Activated T-helper 1 cell treated with anti-CD3 and anti-CD28 coated beads, Interleukin-12 subunit alpha, Interleukin-12 subunit beta, Interleukin-2, Interleukin-4 antibody, amounts not matched to agents 30 ng/mL and 10 ng/mL and 1 ng/mL, durations not matched to agents 14 hours and 24 hours and 36 hours (primary cell): ENCODE results near the gene TRIM45. TPM values are rescaled to one million over a fixed set of nuclear protein-coding genes. Genes with fewer than 3 reads are reported as not detected.
"Not testable (repeated sequence)": the region's sequence is repeated elsewhere in the genome, so short reads cannot be mapped to it uniquely, and the experiment has no call there.

Source experiments
- DNase-seq: peaks from one replicate; pipeline ENCODE4 v3.0.0; 2021; ENCODE audit warnings: low spot score
- H3K27ac Mint-ChIP-seq: one replicate; pipeline ENCODE4 v1.8.0; 2021; ENCODE audit warnings: mild to moderate bottlenecking, mixed read lengths
- H3K27me3 Mint-ChIP-seq: one replicate; pipeline ENCODE4 v1.8.0; 2022; ENCODE audit warnings: mild to moderate bottlenecking, moderate library complexity, mixed read lengths; ENCODE audit not compliant: insufficient read depth
- H3K36me3 Mint-ChIP-seq: one replicate; pipeline ENCODE4 v1.8.0; 2021; ENCODE audit warnings: low read depth, mixed read lengths
- H3K4me1 Mint-ChIP-seq: one replicate; pipeline ENCODE4 v1.8.0; 2021; ENCODE audit warnings: low read depth, mixed read lengths
- H3K4me3 Mint-ChIP-seq: one replicate; pipeline ENCODE4 v1.8.0; 2021; ENCODE audit warnings: mild to moderate bottlenecking, moderate library complexity, mixed read lengths
- H3K9me3 Mint-ChIP-seq: one replicate; pipeline ENCODE4 v1.8.0; 2021; ENCODE audit warnings: mixed read lengths
- intact Hi-C: fragments of 100-400 bp; cut with micrococcal nuclease; formaldehyde crosslinking; loops from one replicate; pipeline ENCODE4 v1.15.1; 2024
- total RNA-seq: library from RNA; stranded (reverse); gene quantifications from 2 replicates; pipeline ENCODE4 v1.2.3, GENCODE V29; 2022

TRIM45 gene
- total RNA-seq, 1 donor from 2014 or later, result 1.1 TPM

DNA sequence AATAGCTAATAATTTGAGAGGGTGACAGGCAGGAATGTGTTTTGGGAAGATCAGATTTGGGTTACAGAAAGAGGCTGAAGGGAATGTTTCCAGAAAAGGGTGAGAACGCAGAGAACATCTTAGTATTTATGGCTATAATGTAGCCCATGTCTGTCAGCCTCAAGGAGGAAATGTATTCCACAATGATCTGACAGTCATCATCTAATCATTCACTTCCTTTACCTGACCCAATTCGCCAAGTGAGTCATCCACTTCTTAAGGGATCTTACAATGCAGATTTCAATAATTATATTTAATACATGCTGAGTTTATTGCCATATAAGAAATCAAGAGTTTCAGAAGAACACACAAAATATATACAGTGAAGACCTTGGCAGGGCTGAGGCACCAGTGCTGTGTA is 10.8 kb downstream of the TRIM45 start:
- H3K9me3 Mint-ChIP-seq, result no peaks in the 10 kb centered on the region
- H3K4me3 Mint-ChIP-seq, result no peak overlapping the region
- no peak overlapping the region for H3K27ac Mint-ChIP-seq
- DNase-seq, result no peak
- H3K27me3 Mint-ChIP-seq, result no peaks in the 10 kb centered on the region
- peaks cover 12% of the 10 kb centered on the region for H3K4me1 Mint-ChIP-seq
- intact Hi-C loops, result no loop called here
- peaks cover 25% of the 10 kb centered on the region for H3K36me3 Mint-ChIP-seq

DNA sequence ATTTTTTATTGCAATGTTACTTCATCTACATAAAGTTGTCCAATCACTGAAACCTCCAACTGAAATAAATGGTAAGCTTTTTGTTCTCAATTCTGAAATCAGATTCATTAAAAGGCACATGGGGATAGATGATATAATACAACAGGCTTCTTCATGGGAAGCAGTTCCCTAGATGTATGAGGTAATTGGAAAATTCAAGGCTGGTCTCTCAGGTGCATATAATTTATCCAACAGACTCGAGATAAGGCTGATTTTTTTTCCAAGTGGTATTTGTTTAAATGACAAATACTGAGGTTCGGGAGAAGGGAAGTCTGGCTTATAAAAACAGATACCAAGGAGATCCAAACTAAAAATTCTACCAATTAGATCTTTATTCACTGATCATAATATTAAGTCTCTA is 14.2 kb downstream of the TRIM45 start:
- Mint-ChIP-seq H3K9me3 (no peaks in the 10 kb centered on the region), H3K4me1 (peaks cover 12% of the 10 kb centered on the region), H3K36me3 (peaks cover 44% of the 10 kb centered on the region), H3K4me3 (no peak overlapping the region), H3K27me3 (no peaks in the 10 kb centered on the region), H3K27ac (no peak overlapping the region)
- no peak for DNase-seq
- intact Hi-C loops, result no loop called here

DNA sequence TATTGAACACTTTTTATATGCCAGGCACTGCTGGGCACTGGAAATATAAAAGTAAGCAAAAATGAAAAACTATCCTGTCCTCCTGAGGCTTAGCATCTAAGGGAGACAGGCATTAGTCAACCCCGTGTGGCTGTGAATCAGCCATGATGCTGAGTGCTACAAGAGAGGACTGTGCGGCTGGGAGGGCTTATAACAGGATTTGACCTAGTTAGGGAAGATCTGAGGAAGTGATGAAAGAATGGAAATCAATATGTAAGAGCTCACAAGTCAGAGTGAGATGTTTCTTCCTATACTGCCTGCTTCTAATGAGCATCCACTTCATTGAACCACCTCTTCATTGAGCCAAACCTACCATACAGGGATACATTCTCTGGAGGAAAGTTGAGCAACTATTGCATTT is 15.1 kb downstream of the TRIM45 start:
- Mint-ChIP-seq H3K36me3 (peaks cover 47% of the 10 kb centered on the region), H3K9me3 (no peaks in the 10 kb centered on the region), H3K4me3 (no peak overlapping the region), H3K4me1 (peaks cover 12% of the 10 kb centered on the region), H3K27ac (no peak overlapping the region), H3K27me3 (no peaks in the 10 kb centered on the region)
- no peak for DNase-seq
- intact Hi-C loops, result no loop called here

DNA sequence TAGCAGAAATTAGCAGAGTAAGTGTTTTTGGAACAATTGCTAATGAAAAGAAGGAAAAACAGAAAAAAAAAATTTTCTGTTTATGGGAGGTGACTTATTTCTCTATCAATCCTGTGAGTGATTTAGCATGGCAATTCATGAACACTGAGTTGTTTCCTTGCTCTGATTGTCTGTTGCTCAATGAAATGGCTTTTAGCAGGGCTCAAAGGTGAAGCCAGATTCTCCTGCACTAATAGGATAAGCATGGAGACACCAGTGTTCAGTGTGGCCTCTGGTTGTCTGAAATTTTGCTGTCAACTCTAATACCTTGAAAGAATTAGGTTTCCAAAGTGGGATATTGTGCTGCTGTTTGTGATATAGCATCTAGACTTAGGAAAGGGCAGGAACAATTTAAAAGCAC is 15.8 kb downstream of the TRIM45 start:
- no peaks in the 10 kb centered on the region for H3K27me3 Mint-ChIP-seq
- H3K27ac Mint-ChIP-seq, result no peak overlapping the region
- no peak for DNase-seq
- intact Hi-C loops, result no loop called here
- H3K9me3 Mint-ChIP-seq, result no peaks in the 10 kb centered on the region
- peaks cover 10% of the 10 kb centered on the region for H3K4me1 Mint-ChIP-seq
- H3K4me3 Mint-ChIP-seq, result no peak overlapping the region
- peaks cover 50% of the 10 kb centered on the region for H3K36me3 Mint-ChIP-seq

DNA sequence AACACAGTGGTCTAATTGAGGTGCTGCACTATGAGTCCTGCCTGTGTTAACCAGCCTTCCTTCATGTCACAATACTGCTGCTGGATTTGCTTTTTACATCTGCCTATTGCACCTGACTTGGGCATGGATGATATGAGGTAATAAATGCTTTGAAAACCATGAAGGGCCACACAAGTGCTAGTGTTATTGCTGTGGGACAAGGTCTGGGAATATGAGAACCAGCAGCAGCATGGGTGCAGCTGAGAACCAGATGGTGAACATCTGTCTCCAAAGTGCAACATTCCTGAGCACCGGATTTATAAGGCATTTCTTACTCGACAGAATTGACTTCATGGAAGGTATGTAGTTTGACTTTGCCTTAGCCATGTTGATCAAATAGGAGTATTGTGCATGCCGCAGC is 16.6 kb downstream of the TRIM45 start:
- Mint-ChIP-seq H3K27ac (no peak overlapping the region), H3K27me3 (no peaks in the 10 kb centered on the region), H3K9me3 (no peaks in the 10 kb centered on the region), H3K4me1 (peaks cover 5% of the 10 kb centered on the region), H3K36me3 (peaks cover 57% of the 10 kb centered on the region), H3K4me3 (no peak overlapping the region)
- intact Hi-C loops, result no loop called here
- no peak for DNase-seq

DNA sequence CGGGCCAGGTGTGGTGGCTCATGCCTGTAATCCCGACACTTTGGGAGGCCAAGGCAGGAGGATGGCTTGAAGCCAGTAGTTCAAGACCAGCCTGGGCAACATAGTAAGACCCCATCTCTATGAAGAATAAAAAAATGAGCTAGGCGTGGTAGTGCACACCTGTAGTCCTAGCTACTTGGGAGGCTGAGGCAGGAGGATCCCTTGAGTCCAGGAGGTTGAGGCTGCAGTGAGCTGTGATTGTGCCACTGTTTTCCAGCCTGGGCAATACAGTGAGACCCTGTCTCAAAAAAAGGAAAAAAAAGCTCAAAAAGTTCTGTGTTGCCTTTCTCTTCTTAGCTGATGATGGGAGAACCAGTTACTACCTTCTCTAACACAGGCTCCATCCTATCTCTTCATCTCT is 19.7 kb downstream of the TRIM45 start:
- H3K9me3 Mint-ChIP-seq, H3K4me3 Mint-ChIP-seq, intact Hi-C loops, H3K27ac Mint-ChIP-seq, H3K27me3 Mint-ChIP-seq, DNase-seq, H3K4me1 Mint-ChIP-seq: not testable (repeated sequence)
- H3K36me3 Mint-ChIP-seq, result peaks cover 65% of the 10 kb centered on the region

DNA sequence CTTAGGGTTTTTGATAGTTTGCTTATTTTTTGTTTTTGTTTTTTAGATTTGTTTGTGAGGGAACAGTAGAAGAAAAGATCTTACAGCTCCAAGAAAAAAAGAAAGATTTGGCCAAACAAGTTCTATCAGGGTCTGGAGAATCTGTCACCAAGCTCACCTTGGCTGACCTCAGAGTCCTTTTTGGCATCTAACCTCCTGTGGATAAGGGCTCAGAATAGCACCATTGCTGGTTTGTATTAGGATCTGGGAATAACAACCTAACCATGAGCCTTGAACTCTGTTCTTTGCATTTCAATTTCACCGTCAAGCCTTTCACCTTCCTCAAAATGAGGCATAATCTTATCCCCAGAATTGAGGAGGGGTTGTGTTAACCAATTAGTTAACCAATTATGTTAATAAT is 20.2 kb downstream of the TRIM45 start:
- H3K9me3 Mint-ChIP-seq, result no peaks in the 10 kb centered on the region
- H3K4me1 Mint-ChIP-seq, result no peaks in the 10 kb centered on the region
- intact Hi-C loops, result no loop called here
- no peak overlapping the region for H3K27ac Mint-ChIP-seq
- DNase-seq, result no peak
- H3K27me3 Mint-ChIP-seq, result no peaks in the 10 kb centered on the region
- H3K4me3 Mint-ChIP-seq, result no peak overlapping the region
- peaks cover 63% of the 10 kb centered on the region for H3K36me3 Mint-ChIP-seq

DNA sequence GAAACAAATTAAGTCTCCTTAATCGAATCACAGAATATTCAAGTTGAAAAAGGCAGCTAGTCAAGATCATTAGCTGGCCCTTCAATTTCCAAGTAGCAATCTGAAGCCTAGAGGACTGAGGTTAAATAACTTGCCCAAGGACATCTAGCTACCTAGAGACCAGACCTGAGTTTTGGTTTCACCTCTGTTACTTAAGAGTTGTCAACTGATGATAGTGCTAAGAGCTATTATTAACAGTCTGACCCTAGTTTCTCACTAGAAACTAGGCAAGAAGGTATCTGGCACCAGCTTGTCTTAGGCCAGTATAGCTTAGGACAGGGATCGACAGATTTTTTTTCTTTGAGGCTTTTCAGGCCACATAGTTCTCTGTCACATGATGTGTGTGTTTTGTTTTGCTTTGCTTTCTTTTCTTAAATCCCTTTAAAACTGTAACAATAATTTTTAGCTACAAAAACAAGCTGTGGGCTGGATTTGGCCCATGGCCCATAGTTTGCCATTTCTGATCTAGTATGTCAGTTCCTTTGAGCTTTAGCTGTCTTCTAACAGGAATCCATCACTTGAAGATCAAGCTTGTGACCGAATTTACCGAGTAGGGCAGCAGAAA is 23.2 kb downstream of the TRIM45 start:
- H3K27me3 Mint-ChIP-seq, result no peaks in the 10 kb centered on the region
- H3K27ac Mint-ChIP-seq, result no peak overlapping the region
- peaks cover 13% of the 10 kb centered on the region for H3K4me1 Mint-ChIP-seq
- H3K36me3 Mint-ChIP-seq, result peaks cover 63% of the 10 kb centered on the region
- H3K9me3 Mint-ChIP-seq, result no peaks in the 10 kb centered on the region
- H3K4me3 Mint-ChIP-seq, result no peak overlapping the region
- intact Hi-C loops, result no loop called here
- no peak for DNase-seq

DNA sequence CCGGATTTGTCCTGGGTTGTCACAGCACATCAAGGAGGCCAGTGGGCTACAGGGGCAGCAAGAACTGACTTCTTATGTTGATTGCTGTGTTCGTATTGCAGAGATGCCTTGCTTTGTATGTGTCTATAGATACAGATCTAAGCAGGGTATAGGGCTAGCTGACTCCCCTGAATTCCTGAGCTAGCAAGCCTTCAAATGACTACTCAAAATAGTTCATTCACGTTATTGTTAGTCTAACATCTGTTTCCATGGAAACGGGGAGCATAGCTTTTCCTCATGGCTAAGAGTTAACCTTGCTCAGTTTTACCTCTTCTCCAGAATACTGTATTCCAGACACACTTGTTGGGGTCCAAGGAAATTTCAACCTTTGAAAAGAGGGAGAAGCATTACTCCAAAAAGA is 24.1 kb downstream of the TRIM45 start:
- Mint-ChIP-seq H3K9me3 (no peaks in the 10 kb centered on the region), H3K4me1 (peaks cover 21% of the 10 kb centered on the region), H3K4me3 (no peak overlapping the region), H3K27me3 (no peaks in the 10 kb centered on the region), H3K27ac (no peak overlapping the region), H3K36me3 (peaks cover 64% of the 10 kb centered on the region)
- intact Hi-C loops, result no loop called here
- no peak for DNase-seq

DNA sequence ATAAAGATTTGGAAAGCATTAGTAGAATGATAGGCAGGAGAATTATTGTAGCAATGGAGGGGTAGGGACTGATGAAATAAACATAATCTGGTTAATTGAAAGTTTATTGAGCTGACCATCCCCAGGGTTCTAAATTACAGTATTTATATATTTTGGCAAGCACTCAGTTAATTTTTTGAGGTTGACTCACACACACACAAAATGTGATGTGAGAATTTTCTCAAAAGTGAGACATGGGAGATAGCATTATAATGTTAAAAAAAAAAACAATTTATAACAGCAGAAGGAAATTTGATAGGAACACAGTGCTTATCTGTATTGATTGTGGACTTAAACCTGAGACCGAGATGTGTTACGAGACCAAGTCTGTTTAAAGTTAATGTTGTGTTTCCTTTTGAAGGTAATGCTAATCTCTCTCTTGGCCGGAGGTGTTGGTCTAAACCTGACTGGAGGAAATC is 24.6 kb downstream of the TRIM45 start:
- H3K27ac Mint-ChIP-seq, result no peak overlapping the region
- H3K4me3 Mint-ChIP-seq, result no peak overlapping the region
- intact Hi-C loops, result no loop called here
- peaks cover 23% of the 10 kb centered on the region for H3K4me1 Mint-ChIP-seq
- H3K36me3 Mint-ChIP-seq, result peaks cover 62% of the 10 kb centered on the region
- DNase-seq, result no peak
- H3K9me3 Mint-ChIP-seq, result no peaks in the 10 kb centered on the region
- no peaks in the 10 kb centered on the region for H3K27me3 Mint-ChIP-seq

DNA sequence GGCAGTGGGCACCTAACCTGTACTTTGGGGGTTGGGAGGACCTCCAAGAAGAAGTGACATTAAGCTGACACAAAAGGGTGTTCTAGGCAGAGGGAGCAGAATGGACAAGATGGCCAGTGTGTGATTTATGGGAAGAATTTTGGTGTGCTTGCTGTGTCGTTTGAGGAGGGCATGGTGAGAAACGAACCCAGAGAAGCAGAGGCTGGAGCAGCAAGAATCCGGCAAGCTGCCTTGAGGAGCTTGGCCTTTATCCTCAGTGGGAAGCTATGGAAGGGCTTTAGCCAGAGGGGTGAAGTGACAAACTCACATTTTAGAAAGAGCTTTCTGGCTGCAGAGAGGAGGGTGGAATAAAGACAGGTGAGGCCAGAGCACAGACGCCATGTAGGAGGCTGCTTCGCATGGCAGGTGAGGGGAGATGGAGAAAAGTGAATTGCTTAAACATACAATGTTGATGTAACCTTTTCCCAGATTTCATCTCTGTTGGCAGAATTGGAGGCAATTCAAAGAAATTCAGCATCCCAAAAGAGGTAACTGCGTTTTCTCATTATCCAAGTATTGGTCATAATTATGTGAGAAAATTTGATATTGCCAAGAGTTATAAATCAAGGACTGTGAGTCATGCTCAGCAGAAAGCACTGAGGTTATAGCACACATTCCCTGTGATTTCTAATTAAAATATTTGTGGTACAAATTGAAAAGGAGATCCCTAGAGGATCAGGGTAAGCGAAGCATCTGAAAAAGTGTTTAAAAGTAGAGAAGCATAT is 26.5 kb downstream of the TRIM45 start:
- intact Hi-C loops, result loop anchor here (1.0 to 2.0 kb wide), 3 partner anchors 18 to 28 kb away; no protein-coding TSS in a partner anchor
- Mint-ChIP-seq H3K36me3 (peaks cover 69% of the 10 kb centered on the region), H3K27ac (no peak overlapping the region), H3K27me3 (no peaks in the 10 kb centered on the region), H3K4me1 (peaks cover 23% of the 10 kb centered on the region), H3K9me3 (no peaks in the 10 kb centered on the region), H3K4me3 (no peak overlapping the region)
- DNase-seq, result no peak

DNA sequence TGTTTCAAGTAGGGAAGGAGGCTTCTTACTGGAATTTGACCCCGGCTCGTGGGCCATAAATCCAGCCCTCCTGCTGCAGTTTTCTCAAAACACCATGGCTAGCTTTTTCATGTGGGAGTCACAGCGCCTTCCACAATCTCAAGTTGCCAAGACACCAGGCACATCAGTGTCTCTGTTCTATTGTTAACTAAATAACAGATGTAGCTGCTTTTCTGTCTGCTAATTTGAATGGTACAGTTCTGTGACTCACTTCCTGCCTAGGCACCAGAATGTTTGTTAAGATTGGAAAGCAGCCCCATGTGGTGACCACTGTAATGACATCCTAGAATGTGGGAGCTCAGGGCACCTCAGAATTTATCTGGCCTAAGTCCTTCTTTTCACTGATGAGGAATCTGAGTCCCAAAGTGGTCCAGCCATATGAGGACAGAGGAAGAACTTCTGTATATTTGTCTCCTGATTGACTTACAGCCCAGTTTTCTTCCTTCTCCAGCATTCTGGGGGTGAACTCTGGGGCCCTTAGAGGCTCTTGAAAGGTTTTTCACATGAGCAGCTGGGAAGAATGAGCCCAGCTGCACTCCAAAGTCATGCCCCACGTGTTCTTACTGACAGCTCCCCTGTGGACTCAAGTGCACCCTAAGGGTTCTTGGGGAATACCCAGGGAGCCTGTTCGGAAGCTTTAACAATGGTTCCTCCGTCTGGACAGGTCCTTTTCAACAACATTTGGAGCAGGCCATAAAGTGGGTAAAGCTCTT is 27.5 kb downstream of the TRIM45 start:
- no peaks in the 10 kb centered on the region for H3K9me3 Mint-ChIP-seq
- H3K27me3 Mint-ChIP-seq, result no peaks in the 10 kb centered on the region
- intact Hi-C loops, result loop anchor here (1.0 to 2.0 kb wide), 3 partner anchors 17 to 29 kb away; no protein-coding TSS in a partner anchor
- DNase-seq, result peak; percentile 34
- peak overlapping the region; percentile 58 for H3K27ac Mint-ChIP-seq
- H3K4me1 Mint-ChIP-seq, result peaks cover 23% of the 10 kb centered on the region
- H3K36me3 Mint-ChIP-seq, result peaks cover 65% of the 10 kb centered on the region
- no peak overlapping the region for H3K4me3 Mint-ChIP-seq

DNA sequence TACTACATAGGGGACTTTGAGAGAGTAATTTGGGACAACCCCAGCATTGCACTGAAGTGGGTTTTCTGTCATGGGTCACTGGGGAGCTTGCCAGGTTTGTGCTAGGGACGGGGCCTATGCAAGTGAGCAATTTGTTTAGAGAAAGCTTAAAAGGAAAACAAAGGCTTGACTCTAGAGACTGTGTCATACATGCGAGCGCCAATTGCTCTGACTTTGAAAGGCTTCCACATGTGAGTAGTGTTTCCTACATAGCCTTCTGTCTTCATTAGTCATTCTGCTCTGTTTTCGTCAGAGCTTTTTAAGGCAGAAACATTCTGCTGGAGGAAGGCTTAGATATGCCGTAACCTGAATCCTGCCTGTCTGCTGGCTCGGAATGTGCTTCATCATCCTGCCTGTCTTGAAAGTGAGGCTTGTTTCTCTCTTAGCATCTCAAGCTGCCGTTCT is 28.4 kb downstream of the TRIM45 start:
- intact Hi-C loops, result no loop called here
- Mint-ChIP-seq H3K4me1 (peaks cover 23% of the 10 kb centered on the region), H3K27ac (peak overlapping the region; percentile 61), H3K9me3 (no peaks in the 10 kb centered on the region), H3K36me3 (peaks cover 64% of the 10 kb centered on the region), H3K4me3 (no peak overlapping the region), H3K27me3 (no peaks in the 10 kb centered on the region)
- no peak for DNase-seq
